GM12878 (cell line): ENCODE results near the gene GRIPAP1. TPM values are rescaled to one million over a fixed set of nuclear protein-coding genes. Genes with fewer than 3 reads are reported as not detected.
A peak's percentile ranks its signal among the peaks of the same experiment; 100 is the strongest.

Experiments used
- ATF7 ChIP-seq: fragments of 450-650 bp; IDR thresholded peaks from 2 replicates; pipeline ENCODE4 v1.6.1; 2016; ENCODE audit warnings: low read depth, mild to moderate bottlenecking
- BHLHE40 ChIP-seq, 2 experiments: fragments of 450-650 bp in 1 of 2; IDR thresholded peaks; 2 replicates each; pipeline ENCODE4 v1.6.1; 2011 to 2017; ENCODE audit warnings: low read depth in 2 of 2, borderline replicate concordance in 1 of 2, improper control_type of control experiment in 1 of 2, low read length in 1 of 2, mild to moderate bottlenecking in 1 of 2
- EP300 ChIP-seq, 2 experiments: fragments of 150-350 bp in 1 of 2; IDR thresholded peaks; 2 replicates each; pipeline ENCODE4 v1.6.1; 2011 to 2012; ENCODE audit warnings: low read depth in 2 of 2, low read length in 2 of 2, borderline replicate concordance in 1 of 2, improper control_type of control experiment in 1 of 2, inconsistent platforms in 1 of 2; ENCODE audit not compliant: control insufficient read depth in 1 of 2
- GABPA ChIP-seq: IDR thresholded peaks from 2 replicates; pipeline ENCODE4 v1.6.1; 2014; ENCODE audit warnings: antibody characterized with exemption, low read depth, mild to moderate bottlenecking, inconsistent platforms
- HDGF ChIP-seq: fragments of 450-650 bp; IDR thresholded peaks from 2 replicates; pipeline ENCODE4 v1.6.1; 2016; ENCODE audit warnings: antibody characterized with exemption
- NFYB ChIP-seq: IDR thresholded peaks from 2 replicates; pipeline ENCODE4 v1.6.1; 2011; ENCODE audit warnings: low read depth, mild to moderate bottlenecking, low read length, improper control_type of control experiment, moderate library complexity; ENCODE audit not compliant: insufficient read depth
- PKNOX1 ChIP-seq: fragments of 450-650 bp; IDR thresholded peaks from 2 replicates; pipeline ENCODE4 v1.6.1; 2016; ENCODE audit warnings: mild to moderate bottlenecking
- RUNX3 ChIP-seq: IDR thresholded peaks from 2 replicates; pipeline ENCODE4 v1.6.1; 2012; ENCODE audit warnings: low read length, inconsistent platforms
- polyA plus RNA-seq, 11 experiments: library from polyadenylated mRNA; depleted of rRNA in 4 of 11; unstranded in 6 of 11; stranded (reverse) in 5 of 11; fragments of >200 nt; fragmentation: Nextera tagmentation in 4 of 11; fragmentation: Illumina TruSeq in 1 of 11; extraction: Ambion mirVana in 4 of 11; extraction: Trizol in 1 of 11; gene quantifications; 1 replicate in 1 of 11; 2 replicates in 10 of 11; pipeline versions ENCODE4 v1.2.1 to v1.2.3, GENCODE V29; 2011 to 2016; ENCODE audit warnings: inconsistent platforms in 2 of 11, missing spikeins in 2 of 11, low read depth in 1 of 11
- total RNA-seq, 4 experiments: library from RNA; depleted of rRNA in 3 of 4; stranded (reverse); fragments of >200 nt in 3 of 4; fragmentation: Illumina TruSeq in 1 of 4; extraction: Trizol in 1 of 4; gene quantifications; 2 replicates each; pipeline versions ENCODE4 v1.2.1 to v1.2.3, GENCODE V29; 2013 to 2021

The GRIPAP1 gene
- total and polyA plus RNA-seq, 10 of the 15 experiments (the other 5 are each of a cell fraction or from before 2014, with no cell fraction given), result 4.2 to 44.7 (median 25.8) TPM

- TF ChIP-seq PKNOX1 (peak; percentile 84), EP300 (IDR thresholded peaks at IDR 0.05; ENCODE audit: borderline replicate concordance in 1 of 2, control insufficient read depth in 1 of 2, low read depth in 2 of 2, low read length in 2 of 2) (no peak), NFYB (peak; percentile 39; the same call in 1 of the 2 replicates), HDGF (peak; percentile 79; the same call in 1 of the 2 replicates), GABPA (peak; percentile 33; the same call in 1 of the 2 replicates), RUNX3 (peak; percentile 31; the same call in 1 of the 2 replicates), ATF7 (peak; percentile 53; the same call in 1 of the 2 replicates), BHLHE40 (IDR thresholded peaks at IDR 0.05; ENCODE audit: borderline replicate concordance in 1 of 2, low read depth in 2 of 2, low read length in 1 of 2) (peak in 1 of 2 experiments; percentile 8; a peak in 1 of 4 replicates)
Observed at GRCh38 chrX:49043220-49043986, 41.3 kb upstream of the GRIPAP1 start, which contains the start of gene TFE3 (continued).
